WTC11 (cell line): ENCODE results near the gene TUBB2A. TPM values are rescaled to one million over a fixed set of nuclear protein-coding genes. Genes with fewer than 3 reads are reported as not detected.

Experiments used
- ATAC-seq: fragments of 200-7000 bp; cut with Tn5 transposase; 2 replicates; pipeline ENCODE4 v1.10.0; 2021; ENCODE audit warnings: mild to moderate bottlenecking, moderate library complexity
- CTCF ChIA-PET: fragments of 300-600 bp; sonication (Branson Sonifier 250); formaldehyde crosslinking; loops from one replicate; lab custom pipeline; 2021; ENCODE audit warnings: antibody characterized with exemption; lab: Charles Lee
- POLR2A ChIA-PET: fragments of 350-600 bp; sonication (Branson Sonifier 250); formaldehyde crosslinking; loops from one replicate; lab custom pipeline; 2021; ENCODE audit warnings: antibody characterized with exemption; lab: Charles Lee
- DNase-seq: peaks from one replicate; pipeline ENCODE4 v3.0.0; 2021; ENCODE audit warnings: low spot score
- H3K27ac Mint-ChIP-seq: 2 replicates; pipeline ENCODE4 v1.8.0; 2021; ENCODE audit warnings: mixed read lengths
- H3K27me3 Mint-ChIP-seq: 2 replicates; pipeline ENCODE4 v1.8.0; 2021; ENCODE audit warnings: low read depth, mild to moderate bottlenecking, moderate library complexity, mixed read lengths
- H3K36me3 Mint-ChIP-seq: 2 replicates; pipeline ENCODE4 v1.8.0; 2021; ENCODE audit warnings: mixed read lengths
- H3K4me1 Mint-ChIP-seq: 2 replicates; pipeline ENCODE4 v1.8.0; 2022; ENCODE audit warnings: mixed read lengths
- H3K4me3 Mint-ChIP-seq: 2 replicates; pipeline ENCODE4 v1.8.0; 2021; ENCODE audit warnings: mild to moderate bottlenecking, moderate library complexity, mixed read lengths
- H3K9me3 Mint-ChIP-seq: 2 replicates; pipeline ENCODE4 v1.8.0; 2021; ENCODE audit warnings: mixed read lengths
- CDX4 ChIP-seq: fragments of 250-450 bp; sonication (Bioruptor Pico); IDR thresholded peaks from 2 replicates; pipeline ENCODE4 v1.9.0; 2021; ENCODE audit warnings: moderate library complexity, mild to moderate bottlenecking, inconsistent platforms, borderline replicate concordance
- CREB1 ChIP-seq: sonication (generic); formaldehyde crosslinking; IDR thresholded peaks from 2 replicates; pipeline ENCODE4 v1.8.0; 2023; ENCODE audit warnings: mild to moderate bottlenecking, missing genetic modification reagents
- ETV6 ChIP-seq: sonication (generic); formaldehyde crosslinking; IDR thresholded peaks from 2 replicates; pipeline ENCODE4 v1.8.1; 2022; ENCODE audit warnings: mild to moderate bottlenecking, missing genetic modification reagents
- OVOL2 ChIP-seq: fragments of 250-450 bp; sonication (Bioruptor Pico); IDR thresholded peaks from 2 replicates; pipeline ENCODE4 v1.9.0; 2021; ENCODE audit warnings: mild to moderate bottlenecking, borderline replicate concordance
- PRDM15 ChIP-seq: sonication (generic); formaldehyde crosslinking; IDR thresholded peaks from 2 replicates; pipeline ENCODE4 v1.8.0; 2022; ENCODE audit warnings: missing genetic modification reagents
- RELA ChIP-seq: sonication (generic); formaldehyde crosslinking; IDR thresholded peaks from 2 replicates; pipeline ENCODE4 v1.8.1; 2022; ENCODE audit warnings: missing genetic modification reagents, mild to moderate bottlenecking, borderline replicate concordance
- SMAD4 ChIP-seq: sonication (generic); formaldehyde crosslinking; IDR thresholded peaks from 2 replicates; pipeline ENCODE4 v1.8.0; 2022; ENCODE audit warnings: mild to moderate bottlenecking, missing genetic modification reagents
- SOX15 ChIP-seq: fragments of 250-450 bp; sonication (Bioruptor Pico); IDR thresholded peaks from 2 replicates; pipeline ENCODE4 v1.9.0; 2021; ENCODE audit warnings: mild to moderate bottlenecking
- SP1 ChIP-seq: sonication (generic); formaldehyde crosslinking; conservative IDR thresholded peaks from 2 replicates; pipeline ENCODE4 v1.8.1; 2022; ENCODE audit warnings: missing genetic modification reagents
- TEAD4 ChIP-seq: sonication (generic); formaldehyde crosslinking; IDR thresholded peaks from 2 replicates; pipeline ENCODE4 v1.8.0; 2022; ENCODE audit warnings: mild to moderate bottlenecking, missing genetic modification reagents
- ZNF317 ChIP-seq: sonication (generic); formaldehyde crosslinking; IDR thresholded peaks from 2 replicates; pipeline ENCODE4 v1.8.1; 2023; ENCODE audit warnings: low read depth, mild to moderate bottlenecking, moderate library complexity, missing genetic modification reagents, borderline replicate concordance
- ZNF396 ChIP-seq: fragments of 250-450 bp; sonication (Bioruptor Pico); IDR thresholded peaks from 2 replicates; pipeline ENCODE4 v1.8.0; 2021; ENCODE audit warnings: mild to moderate bottlenecking, moderate library complexity, borderline replicate concordance
- ZNF416 ChIP-seq: fragments of 250-450 bp; sonication (Bioruptor Pico); IDR thresholded peaks from 2 replicates; pipeline ENCODE4 v1.9.0; 2021; ENCODE audit warnings: mild to moderate bottlenecking, inconsistent platforms
- total RNA-seq: library from RNA; stranded (reverse); gene quantifications from 3 replicates; pipeline ENCODE4 v1.2.3, GENCODE V29; 2021
- TF ChIP-seq, protein P1 (sequence below): sonication (generic); formaldehyde crosslinking; IDR thresholded peaks from 2 replicates; pipeline ENCODE4 v1.8.1; 2023; ENCODE audit warnings: mild to moderate bottlenecking, missing genetic modification reagents, borderline replicate concordance
- TF ChIP-seq, protein P2 (sequence below): sonication (generic); formaldehyde crosslinking; IDR thresholded peaks from 2 replicates; pipeline ENCODE4 v1.8.1; 2023; ENCODE audit warnings: mild to moderate bottlenecking, missing genetic modification reagents

TUBB2A gene
- total RNA-seq, 1 experiment from 2014 or later, result 357 TPM

DNA sequence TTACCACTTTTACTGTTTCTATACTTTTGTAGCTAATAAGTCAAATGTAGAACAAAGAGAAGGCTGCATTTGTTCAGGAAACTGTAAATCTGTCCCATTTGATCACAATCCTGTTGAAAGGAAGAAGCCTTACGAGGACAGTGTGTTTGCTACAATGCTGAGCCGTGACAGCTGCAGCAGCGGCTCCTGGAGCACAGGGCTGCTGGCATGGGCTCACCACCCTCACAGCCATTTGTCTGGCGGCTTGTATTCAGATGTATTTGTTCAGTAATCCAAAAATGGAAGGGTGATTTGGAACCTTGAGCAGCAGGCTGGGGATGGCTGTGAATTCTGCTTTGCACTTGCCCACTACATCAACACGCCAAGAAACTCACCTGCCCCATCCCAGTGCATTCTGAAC lies 5.7 kb downstream of the TUBB2A start (continued):
- TF ChIP-seq PRDM15 (no peak), SOX15 (CRISPR knock-in tag) (no peak), OVOL2 (no peak), RELA (CRISPR knock-in tag) (no peak), TEAD4 (CRISPR knock-in tag) (no peak), CREB1 (CRISPR knock-in tag) (no peak), SP1 (CRISPR knock-in tag) (no peak)
- TF ChIP-seq, protein P1, sequence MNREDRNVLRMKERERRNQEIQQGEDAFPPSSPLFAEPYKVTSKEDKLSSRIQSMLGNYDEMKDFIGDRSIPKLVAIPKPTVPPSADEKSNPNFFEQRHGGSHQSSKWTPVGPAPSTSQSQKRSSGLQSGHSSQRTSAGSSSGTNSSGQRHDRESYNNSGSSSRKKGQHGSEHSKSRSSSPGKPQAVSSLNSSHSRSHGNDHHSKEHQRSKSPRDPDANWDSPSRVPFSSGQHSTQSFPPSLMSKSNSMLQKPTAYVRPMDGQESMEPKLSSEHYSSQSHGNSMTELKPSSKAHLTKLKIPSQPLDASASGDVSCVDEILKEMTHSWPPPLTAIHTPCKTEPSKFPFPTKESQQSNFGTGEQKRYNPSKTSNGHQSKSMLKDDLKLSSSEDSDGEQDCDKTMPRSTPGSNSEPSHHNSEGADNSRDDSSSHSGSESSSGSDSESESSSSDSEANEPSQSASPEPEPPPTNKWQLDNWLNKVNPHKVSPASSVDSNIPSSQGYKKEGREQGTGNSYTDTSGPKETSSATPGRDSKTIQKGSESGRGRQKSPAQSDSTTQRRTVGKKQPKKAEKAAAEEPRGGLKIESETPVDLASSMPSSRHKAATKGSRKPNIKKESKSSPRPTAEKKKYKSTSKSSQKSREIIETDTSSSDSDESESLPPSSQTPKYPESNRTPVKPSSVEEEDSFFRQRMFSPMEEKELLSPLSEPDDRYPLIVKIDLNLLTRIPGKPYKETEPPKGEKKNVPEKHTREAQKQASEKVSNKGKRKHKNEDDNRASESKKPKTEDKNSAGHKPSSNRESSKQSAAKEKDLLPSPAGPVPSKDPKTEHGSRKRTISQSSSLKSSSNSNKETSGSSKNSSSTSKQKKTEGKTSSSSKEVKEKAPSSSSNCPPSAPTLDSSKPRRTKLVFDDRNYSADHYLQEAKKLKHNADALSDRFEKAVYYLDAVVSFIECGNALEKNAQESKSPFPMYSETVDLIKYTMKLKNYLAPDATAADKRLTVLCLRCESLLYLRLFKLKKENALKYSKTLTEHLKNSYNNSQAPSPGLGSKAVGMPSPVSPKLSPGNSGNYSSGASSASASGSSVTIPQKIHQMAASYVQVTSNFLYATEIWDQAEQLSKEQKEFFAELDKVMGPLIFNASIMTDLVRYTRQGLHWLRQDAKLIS (CRISPR knock-in tag), result no peak

- no peak for DNase-seq
- ChIA-PET CTCF (interaction anchor here (0.6 to 1.8 kb wide), 7 partner anchors 21 to 104 kb away, joined by 3 to 9 read pairs (median 4); no protein-coding TSS in a partner anchor), POLR2A (interaction anchor here (0.7 kb wide), 1 partner anchor 18 kb away, joined by 3 read pairs; no protein-coding TSS in a partner anchor)
- peaks cover 21% of the 10 kb centered on the region for H3K4me1 Mint-ChIP-seq
- H3K4me3 Mint-ChIP-seq, result no peak overlapping the region
- H3K36me3 Mint-ChIP-seq, result peaks cover 55% of the 10 kb centered on the region
- H3K27me3 Mint-ChIP-seq, result no peaks in the 10 kb centered on the region
- TF ChIP-seq, protein P2, sequence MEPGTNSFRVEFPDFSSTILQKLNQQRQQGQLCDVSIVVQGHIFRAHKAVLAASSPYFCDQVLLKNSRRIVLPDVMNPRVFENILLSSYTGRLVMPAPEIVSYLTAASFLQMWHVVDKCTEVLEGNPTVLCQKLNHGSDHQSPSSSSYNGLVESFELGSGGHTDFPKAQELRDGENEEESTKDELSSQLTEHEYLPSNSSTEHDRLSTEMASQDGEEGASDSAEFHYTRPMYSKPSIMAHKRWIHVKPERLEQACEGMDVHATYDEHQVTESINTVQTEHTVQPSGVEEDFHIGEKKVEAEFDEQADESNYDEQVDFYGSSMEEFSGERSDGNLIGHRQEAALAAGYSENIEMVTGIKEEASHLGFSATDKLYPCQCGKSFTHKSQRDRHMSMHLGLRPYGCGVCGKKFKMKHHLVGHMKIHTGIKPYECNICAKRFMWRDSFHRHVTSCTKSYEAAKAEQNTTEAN, result no peak
- peak; percentile 93 for TF ChIP-seq ZNF416 (CRISPR knock-in tag)
- peaks cover 10% of the 10 kb centered on the region for H3K9me3 Mint-ChIP-seq
- H3K27ac Mint-ChIP-seq, result no peak overlapping the region
- peak; percentile 29 for ATAC-seq
Measured at GRCh38 chr6:3147914-3148757, 9.2 kb downstream of the TUBB2A start.

- no peaks in the 10 kb centered on the region for H3K27me3 Mint-ChIP-seq
- H3K9me3 Mint-ChIP-seq, result peaks cover 10% of the 10 kb centered on the region
- H3K36me3 Mint-ChIP-seq, result peaks cover 55% of the 10 kb centered on the region
- no peak overlapping the region for H3K4me3 Mint-ChIP-seq
- ATAC-seq (no peak), DNase-seq (no peak)
- TF ChIP-seq ETV6 (CRISPR knock-in tag) (no peak), CDX4 (CRISPR knock-in tag) (no peak), ZNF396 (CRISPR knock-in tag) (no peak), ZNF317 (CRISPR knock-in tag) (no peak), SMAD4 (CRISPR knock-in tag) (no peak)
- CTCF ChIA-PET, result interaction anchor here (0.6 to 0.7 kb wide), 2 partner anchors 18 to 234 kb away, joined by 3 to 5 read pairs; no protein-coding TSS in a partner anchor
- H3K27ac Mint-ChIP-seq, result peak overlapping the region; percentile 84; the same call in 1 of the 2 replicates
- POLR2A ChIA-PET, result interaction anchor here (0.7 kb wide), 1 partner anchor 169 kb away, joined by 7 read pairs; no protein-coding TSS in a partner anchor
- peaks cover 20% of the 10 kb centered on the region for H3K4me1 Mint-ChIP-seq
Measured at GRCh38 chr6:3144571-3144970, 12.8 kb downstream of the TUBB2A start.
